ENCODE measurements around the gene TMTC3.

Gene TMTC3

GRCh38 chr12:88235183-88235833, 93.2 kb downstream of the TMTC3 start:
- H3K4me2 ChIP-seq (ENCODE audit: insufficient read depth, low read length): no peak overlapping the region
- no peaks in the 10 kb centered on the region for H3K4me1 ChIP-seq (ENCODE audit: insufficient read depth, low read length)
- no peak overlapping the region for H3K9ac ChIP-seq (ENCODE audit: low read depth, low read length)
- DNase-seq (no peak), ATAC-seq (ENCODE audit: insufficient read depth, low read depth) (no peak)
- TF ChIP-seq CTCF (IDR thresholded peaks at IDR 0.05; ENCODE audit: borderline replicate concordance, extremely low read depth, low read length, poor library complexity, severe bottlenecking) (no peak), EZH2 (IDR thresholded peaks at IDR 0.05; ENCODE audit: borderline replicate concordance, low read depth, low read length, severe bottlenecking) (no peak)
- no peaks in the 10 kb centered on the region for H3K79me2 ChIP-seq (ENCODE audit: insufficient read depth, low read length)
- no peak overlapping the region for H3K27ac ChIP-seq (ENCODE audit: low read length)
- no peak overlapping the region for H2AFZ ChIP-seq (ENCODE audit: low read depth, low read length)
- no peaks in the 10 kb centered on the region for H4K20me1 ChIP-seq (ENCODE audit: insufficient read depth, low read length)
- H3K4me3 ChIP-seq (ENCODE audit: low read depth in 1 of 2, low read length in 2 of 2): no peak overlapping the region
- no peaks in the 10 kb centered on the region for H3K27me3 ChIP-seq (ENCODE audit: insufficient read depth, low read length, poor library complexity)
- H3K9me3 ChIP-seq (ENCODE audit: insufficient read depth, low read length, severe bottlenecking): no peaks in the 10 kb centered on the region
- no peaks in the 10 kb centered on the region for H3K36me3 ChIP-seq (ENCODE audit: insufficient read depth, low read length)

GRCh38 chr12:88237954-88238353, 95.8 kb downstream of the TMTC3 start:
- Histone ChIP-seq H3K9ac (ENCODE audit: low read depth, low read length) (no peak overlapping the region), H3K27me3 (ENCODE audit: insufficient read depth, low read length, poor library complexity) (no peaks in the 10 kb centered on the region), H3K36me3 (ENCODE audit: insufficient read depth, low read length) (no peaks in the 10 kb centered on the region), H3K4me1 (ENCODE audit: insufficient read depth, low read length) (no peaks in the 10 kb centered on the region), H4K20me1 (ENCODE audit: insufficient read depth, low read length) (no peaks in the 10 kb centered on the region), H2AFZ (ENCODE audit: low read depth, low read length) (no peak overlapping the region), H3K79me2 (ENCODE audit: insufficient read depth, low read length) (no peaks in the 10 kb centered on the region), H3K27ac (ENCODE audit: low read length) (no peak overlapping the region), H3K4me2 (ENCODE audit: insufficient read depth, low read length) (no peak overlapping the region), H3K4me3 (ENCODE audit: low read depth in 1 of 2, low read length in 2 of 2) (no peak overlapping the region), H3K9me3 (ENCODE audit: insufficient read depth, low read length, severe bottlenecking) (no peaks in the 10 kb centered on the region)
- TF ChIP-seq EZH2 (IDR thresholded peaks at IDR 0.05; ENCODE audit: borderline replicate concordance, low read depth, low read length, severe bottlenecking) (no peak), CTCF (IDR thresholded peaks at IDR 0.05; ENCODE audit: borderline replicate concordance, extremely low read depth, low read length, poor library complexity, severe bottlenecking) (no peak)
- ATAC-seq (ENCODE audit: insufficient read depth, low read depth) (no peak), DNase-seq (no peak)

GRCh38 chr12:88238406-88238805, 96.3 kb downstream of the TMTC3 start:
- no peaks in the 10 kb centered on the region for H3K36me3 ChIP-seq (ENCODE audit: insufficient read depth, low read length)
- H4K20me1 ChIP-seq (ENCODE audit: insufficient read depth, low read length): no peaks in the 10 kb centered on the region
- TF ChIP-seq EZH2 (IDR thresholded peaks at IDR 0.05; ENCODE audit: borderline replicate concordance, low read depth, low read length, severe bottlenecking) (no peak), CTCF (IDR thresholded peaks at IDR 0.05; ENCODE audit: borderline replicate concordance, extremely low read depth, low read length, poor library complexity, severe bottlenecking) (no peak)
- H3K27me3 ChIP-seq (ENCODE audit: insufficient read depth, low read length, poor library complexity): no peaks in the 10 kb centered on the region
- no peak overlapping the region for H3K4me3 ChIP-seq (ENCODE audit: low read depth in 1 of 2, low read length in 2 of 2)
- no peaks in the 10 kb centered on the region for H3K79me2 ChIP-seq (ENCODE audit: insufficient read depth, low read length)
- no peak overlapping the region for H3K27ac ChIP-seq (ENCODE audit: low read length)
- H2AFZ ChIP-seq (ENCODE audit: low read depth, low read length): no peak overlapping the region
- ATAC-seq (ENCODE audit: insufficient read depth, low read depth) (0 out of 3 replicates have a peak, but pooled peaks have one; percentile 9), DNase-seq (no peak)
- H3K4me2 ChIP-seq (ENCODE audit: insufficient read depth, low read length): no peak overlapping the region
- H3K9ac ChIP-seq (ENCODE audit: low read depth, low read length): no peak overlapping the region
- H3K9me3 ChIP-seq (ENCODE audit: insufficient read depth, low read length, severe bottlenecking): no peaks in the 10 kb centered on the region
- H3K4me1 ChIP-seq (ENCODE audit: insufficient read depth, low read length): no peaks in the 10 kb centered on the region

All from DND-41 (cell line).